Measurements from ENCODE around the gene HSBP1L1.

DNA sequence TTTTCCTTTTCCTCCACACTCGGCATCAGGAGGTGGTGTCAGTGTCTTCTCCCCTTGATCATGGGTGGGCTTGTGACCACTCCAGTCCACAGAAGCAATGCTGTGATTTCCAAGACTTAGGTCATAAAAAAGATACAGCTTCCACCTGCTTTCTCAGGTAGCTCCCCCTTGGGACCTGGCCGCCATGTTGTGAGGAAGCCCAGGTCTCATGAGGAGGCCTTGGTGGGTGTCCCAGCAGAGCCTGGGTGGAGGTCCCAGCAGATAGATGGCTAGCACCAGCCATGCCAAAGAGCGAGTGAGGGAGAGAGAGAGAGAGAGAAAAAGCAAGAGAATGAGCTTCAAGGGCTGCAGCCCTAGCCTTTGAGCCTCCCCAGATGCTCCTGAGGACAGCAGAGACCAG is 28.9 kb upstream of the HSBP1L1 start:
- TF ChIP-seq, protein P1, sequence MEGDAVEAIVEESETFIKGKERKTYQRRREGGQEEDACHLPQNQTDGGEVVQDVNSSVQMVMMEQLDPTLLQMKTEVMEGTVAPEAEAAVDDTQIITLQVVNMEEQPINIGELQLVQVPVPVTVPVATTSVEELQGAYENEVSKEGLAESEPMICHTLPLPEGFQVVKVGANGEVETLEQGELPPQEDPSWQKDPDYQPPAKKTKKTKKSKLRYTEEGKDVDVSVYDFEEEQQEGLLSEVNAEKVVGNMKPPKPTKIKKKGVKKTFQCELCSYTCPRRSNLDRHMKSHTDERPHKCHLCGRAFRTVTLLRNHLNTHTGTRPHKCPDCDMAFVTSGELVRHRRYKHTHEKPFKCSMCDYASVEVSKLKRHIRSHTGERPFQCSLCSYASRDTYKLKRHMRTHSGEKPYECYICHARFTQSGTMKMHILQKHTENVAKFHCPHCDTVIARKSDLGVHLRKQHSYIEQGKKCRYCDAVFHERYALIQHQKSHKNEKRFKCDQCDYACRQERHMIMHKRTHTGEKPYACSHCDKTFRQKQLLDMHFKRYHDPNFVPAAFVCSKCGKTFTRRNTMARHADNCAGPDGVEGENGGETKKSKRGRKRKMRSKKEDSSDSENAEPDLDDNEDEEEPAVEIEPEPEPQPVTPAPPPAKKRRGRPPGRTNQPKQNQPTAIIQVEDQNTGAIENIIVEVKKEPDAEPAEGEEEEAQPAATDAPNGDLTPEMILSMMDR (IDR thresholded peaks at IDR 0.05; ENCODE audit: low read depth, low read length) = no peak
- no peak for TF ChIP-seq POLR2A (IDR thresholded peaks at IDR 0.05; ENCODE audit: extremely low read depth, insufficient read length)
- no peak for TF ChIP-seq MYC (IDR thresholded peaks at IDR 0.05; ENCODE audit: low read depth, low read length)

Measured in NB4 (cell line).